ENCODE measurements around the gene NXPH4. TPM values are rescaled to one million over a fixed set of nuclear protein-coding genes. Genes with fewer than 3 reads are reported as not detected.
A peak's percentile ranks its signal among the peaks of the same experiment; 100 is the strongest.

Gene NXPH4
- total RNA-seq, 4 donors from 2014 or later: 0.21 to 5.0 (median 2.5) TPM

- H3K27ac ChIP-seq: no peak overlapping the region
- TF ChIP-seq POLR2A (IDR thresholded peaks at IDR 0.05): no peak
- 63 to 95% methylated on average over 4 to 5 of the region's 7 CpGs for WGBS, 2 donors
These were observed 3.9 kb upstream of the NXPH4 start for GRCh38 chr12:57212701-57213057.

GRCh38 chr12:57213058-57213715 lies 3.4 kb upstream of the NXPH4 start:
- no peak overlapping the region for H3K4me3 ChIP-seq
- intact Hi-C loops (cut with DNase I): no loop called here
- H3K4me1 ChIP-seq: peaks cover 29 to 54% (median 35%) of the 10 kb centered on the region in 3 donors
- TF ChIP-seq POLR2A (IDR thresholded peaks at IDR 0.05) (no peak), CTCF (IDR thresholded peaks at IDR 0.05) (peak; percentile 86 to 95 (median 92))
- H3K9me3 ChIP-seq: no peaks in the 10 kb centered on the region
- H3K27me3 ChIP-seq: peaks cover 0 to 46% (median 6%) of the 10 kb centered on the region in 4 donors
- 1 to 9% methylated on average over 15 to 16 of the region's 16 CpGs for WGBS, 2 donors
- H3K36me3 ChIP-seq: peaks cover 7 to 48% (median 19%) of the 10 kb centered on the region in 3 donors
- DNase-seq: no peak
- H3K27ac ChIP-seq: no peak overlapping the region

More at GRCh38 chr12:57212701-57213057, 3.9 kb upstream of the NXPH4 start:
- intact Hi-C loops (cut with DNase I): no loop called here
- H3K36me3 ChIP-seq: peaks cover 7 to 54% (median 19%) of the 10 kb centered on the region in 3 donors
- H3K27me3 ChIP-seq: peaks cover 0 to 41% (median 4%) of the 10 kb centered on the region in 4 donors
- no peak for DNase-seq
- H3K4me1 ChIP-seq: peaks cover 28 to 49% (median 31%) of the 10 kb centered on the region in 3 donors
- no peaks in the 10 kb centered on the region for H3K9me3 ChIP-seq
- no peak overlapping the region for H3K4me3 ChIP-seq

GRCh38 chr12:57213763-57214397 lies 2.7 kb upstream of the NXPH4 start:
- Histone ChIP-seq H3K9me3 (no peaks in the 10 kb centered on the region), H3K27ac (no peak overlapping the region), H3K4me1 (peaks cover 29 to 61% (median 35%) of the 10 kb centered on the region in 3 donors), H3K27me3 (peaks cover 0 to 53% (median 6%) of the 10 kb centered on the region in 4 donors), H3K36me3 (peaks cover 7 to 42% (median 17%) of the 10 kb centered on the region in 3 donors), H3K4me3 (no peak overlapping the region)
- no peak for TF ChIP-seq CTCF (IDR thresholded peaks at IDR 0.05)
- no peak for TF ChIP-seq POLR2A (IDR thresholded peaks at IDR 0.05)
- WGBS, 2 donors: 0 to 20% methylated on average over 1 of the region's 4 CpGs
- intact Hi-C loops (cut with DNase I): no loop called here
- no peak for DNase-seq

- no peak for DNase-seq
- Histone ChIP-seq H3K4me1 (peaks cover 29 to 64% (median 35%) of the 10 kb centered on the region in 3 donors), H3K27me3 (peaks cover 0 to 58% (median 9%) of the 10 kb centered on the region in 4 donors), H3K9me3 (no peaks in the 10 kb centered on the region), H3K4me3 (no peak overlapping the region), H3K27ac (no peak overlapping the region), H3K36me3 (peaks cover 7 to 36% (median 12%) of the 10 kb centered on the region in 3 donors)
- peak; percentile 65 to 81 (median 70) for TF ChIP-seq CTCF (IDR thresholded peaks at IDR 0.05)
- TF ChIP-seq POLR2A (IDR thresholded peaks at IDR 0.05): no peak
- 3% methylated on average over 8 to 11 of the region's 14 CpGs for WGBS, 2 donors
- intact Hi-C loops (cut with DNase I): no loop called here
These were observed 2.2 kb upstream of the NXPH4 start for GRCh38 chr12:57214398-57214781.

GRCh38 chr12:57215065-57215464 lies 1.5 kb upstream of the NXPH4 start:
- peaks cover 0 to 64% (median 11%) of the 10 kb centered on the region in 4 donors for H3K27me3 ChIP-seq
- H3K4me1 ChIP-seq: peaks cover 29 to 71% (median 35%) of the 10 kb centered on the region in 3 donors
- intact Hi-C loops (cut with DNase I): no loop called here

More at GRCh38 chr12:57215065-57215464, 1.5 kb upstream of the NXPH4 start:
- 30% methylated on average over 11 of the region's 11 CpGs for WGBS, 2 donors
- no peaks in the 10 kb centered on the region for H3K9me3 ChIP-seq
- DNase-seq: no peak
- H3K4me3 ChIP-seq: no peak overlapping the region
- TF ChIP-seq CTCF (IDR thresholded peaks at IDR 0.05) (no peak), POLR2A (IDR thresholded peaks at IDR 0.05) (no peak)
- H3K27ac ChIP-seq: no peak overlapping the region
- H3K36me3 ChIP-seq: peaks cover 6 to 30% (median 7%) of the 10 kb centered on the region in 3 donors

Measured in esophagus squamous epithelium (tissue), 5 donors.